ENCODE results near the gene GSAP. TPM values are rescaled to one million over a fixed set of nuclear protein-coding genes. Genes with fewer than 3 reads are reported as not detected.
A peak's percentile ranks its signal among the peaks of the same experiment; 100 is the strongest.
"Not testable (repeated sequence)": the region's sequence is repeated elsewhere in the genome, so short reads cannot be mapped to it uniquely, and the experiment has no call there.

The GSAP gene, protein sequence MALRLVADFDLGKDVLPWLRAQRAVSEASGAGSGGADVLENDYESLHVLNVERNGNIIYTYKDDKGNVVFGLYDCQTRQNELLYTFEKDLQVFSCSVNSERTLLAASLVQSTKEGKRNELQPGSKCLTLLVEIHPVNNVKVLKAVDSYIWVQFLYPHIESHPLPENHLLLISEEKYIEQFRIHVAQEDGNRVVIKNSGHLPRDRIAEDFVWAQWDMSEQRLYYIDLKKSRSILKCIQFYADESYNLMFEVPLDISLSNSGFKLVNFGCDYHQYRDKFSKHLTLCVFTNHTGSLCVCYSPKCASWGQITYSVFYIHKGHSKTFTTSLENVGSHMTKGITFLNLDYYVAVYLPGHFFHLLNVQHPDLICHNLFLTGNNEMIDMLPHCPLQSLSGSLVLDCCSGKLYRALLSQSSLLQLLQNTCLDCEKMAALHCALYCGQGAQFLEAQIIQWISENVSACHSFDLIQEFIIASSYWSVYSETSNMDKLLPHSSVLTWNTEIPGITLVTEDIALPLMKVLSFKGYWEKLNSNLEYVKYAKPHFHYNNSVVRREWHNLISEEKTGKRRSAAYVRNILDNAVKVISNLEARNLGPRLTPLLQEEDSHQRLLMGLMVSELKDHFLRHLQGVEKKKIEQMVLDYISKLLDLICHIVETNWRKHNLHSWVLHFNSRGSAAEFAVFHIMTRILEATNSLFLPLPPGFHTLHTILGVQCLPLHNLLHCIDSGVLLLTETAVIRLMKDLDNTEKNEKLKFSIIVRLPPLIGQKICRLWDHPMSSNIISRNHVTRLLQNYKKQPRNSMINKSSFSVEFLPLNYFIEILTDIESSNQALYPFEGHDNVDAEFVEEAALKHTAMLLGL
- total RNA-seq = 10 to 100 TPM; 22.0 to 28.9 TPM
- 14.7 to 31.0 reads per million in 2 donors for total RNA-seq

DNA sequence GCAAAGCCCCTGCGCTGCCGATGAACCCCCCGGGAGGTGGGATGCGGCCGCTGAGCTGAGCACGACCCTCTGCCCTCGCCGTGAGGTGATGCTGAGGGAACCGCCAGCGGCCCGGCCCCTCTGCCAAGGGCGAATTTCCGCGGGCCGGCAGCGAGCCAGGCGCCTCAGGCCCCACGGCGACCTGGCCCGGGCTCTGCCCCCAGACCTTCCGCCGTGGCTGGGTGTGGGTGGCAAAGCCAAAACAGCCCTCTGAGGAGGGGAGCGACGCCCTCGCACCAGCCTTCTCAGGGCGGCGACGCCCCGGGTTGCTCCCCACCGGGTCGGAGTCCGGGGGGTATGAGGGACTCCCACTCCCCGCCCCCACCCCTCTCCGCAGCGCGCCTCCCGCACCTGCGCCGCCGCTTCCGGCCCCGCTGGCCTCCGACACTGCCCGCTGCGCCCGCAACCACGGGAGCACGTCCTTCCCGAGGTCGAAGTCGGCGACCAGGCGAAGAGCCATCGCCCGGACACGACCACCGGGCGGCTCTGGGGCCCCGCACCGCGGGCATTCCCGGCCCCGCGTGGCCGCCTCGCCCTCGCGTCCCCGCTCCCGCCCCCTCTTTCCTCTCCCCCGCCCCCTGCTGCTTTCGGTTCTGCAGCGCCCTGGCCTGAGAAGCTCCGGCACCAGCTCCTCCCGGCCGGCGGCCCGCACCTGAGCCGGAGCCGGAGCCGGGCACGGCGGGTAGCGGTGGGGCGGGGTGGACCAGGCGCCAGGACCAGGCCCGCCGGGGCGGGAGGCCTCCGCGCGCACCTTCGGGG, at the start of gene GSAP:
GSAP (minus strand) TSS at position 527 of the 798 bp plus-strand sequence; CDS start at position 499, 28 bp downstream.
- Mint-ChIP-seq H3K27ac (peak within 1 kb of the TSS; percentile 29), H3K4me1 (peaks cover 11% of the 10 kb centered on the region), H3K36me3 (ENCODE audit: low read depth) (no peaks in the 10 kb centered on the region), H3K27me3 (no peaks in the 10 kb centered on the region), H3K4me3 (peak within 1 kb of the TSS; percentile 80)
- DNase-seq (peak; percentile 15 to 36 (median 25)), ATAC-seq (peak; percentile 75)
- no peaks in the 10 kb centered on the region for H3K9me3 ChIP-seq (ENCODE audit: control insufficient read depth, low read length, poor library complexity, severe bottlenecking)

DNA sequence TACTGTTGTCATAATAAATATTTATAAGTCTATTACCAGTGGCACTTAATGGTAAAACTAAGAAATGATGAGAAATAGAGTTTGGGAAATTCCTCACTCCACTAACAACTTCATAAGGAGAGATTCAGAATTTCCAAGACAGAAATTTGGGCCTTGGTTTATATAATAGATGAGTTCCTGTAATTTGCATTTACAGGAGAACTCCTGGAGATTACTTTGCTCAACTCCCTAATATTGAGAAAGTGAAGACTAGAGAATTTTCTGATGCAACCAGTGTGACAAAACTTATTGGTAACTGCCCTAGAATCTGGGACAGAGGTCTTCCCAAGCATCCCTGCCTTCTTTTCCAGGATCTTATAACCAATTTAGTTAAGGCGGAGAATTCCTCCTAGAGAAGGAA, 49.1 kb upstream of the GSAP start:
- H3K9me3 ChIP-seq (ENCODE audit: control insufficient read depth, low read length, poor library complexity, severe bottlenecking) = no peaks in the 10 kb centered on the region
- ATAC-seq (no peak), DNase-seq (no peak)
- H3K36me3 Mint-ChIP-seq (ENCODE audit: low read depth) = no peaks in the 10 kb centered on the region
- no peak overlapping the region for H3K27ac Mint-ChIP-seq
- peaks cover 4% of the 10 kb centered on the region for H3K4me1 Mint-ChIP-seq
- no peaks in the 10 kb centered on the region for H3K27me3 Mint-ChIP-seq
- no peak overlapping the region for H3K4me3 Mint-ChIP-seq

DNA sequence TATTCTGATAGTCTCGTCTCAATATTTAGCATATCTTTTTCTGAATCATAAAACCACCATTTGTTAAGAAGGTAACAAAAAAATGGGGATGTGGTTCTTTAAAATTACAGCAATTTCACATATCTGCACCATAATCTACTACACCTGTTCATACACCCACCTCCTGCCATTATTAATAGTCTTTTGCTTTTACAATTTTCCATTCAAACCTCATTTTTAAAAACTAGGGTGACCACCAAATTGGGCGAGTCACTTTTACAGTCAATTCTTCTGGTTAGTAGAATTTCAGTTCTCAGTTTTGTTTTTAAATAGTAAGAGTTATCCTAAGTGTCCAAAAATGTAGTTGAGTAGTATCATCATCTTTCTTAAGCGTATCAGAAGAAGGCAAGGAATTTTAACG, 48.4 kb upstream of the GSAP start:
- Mint-ChIP-seq H3K4me3 (no peak overlapping the region), H3K27ac (no peak overlapping the region), H3K36me3 (ENCODE audit: low read depth) (no peaks in the 10 kb centered on the region)

DNA sequence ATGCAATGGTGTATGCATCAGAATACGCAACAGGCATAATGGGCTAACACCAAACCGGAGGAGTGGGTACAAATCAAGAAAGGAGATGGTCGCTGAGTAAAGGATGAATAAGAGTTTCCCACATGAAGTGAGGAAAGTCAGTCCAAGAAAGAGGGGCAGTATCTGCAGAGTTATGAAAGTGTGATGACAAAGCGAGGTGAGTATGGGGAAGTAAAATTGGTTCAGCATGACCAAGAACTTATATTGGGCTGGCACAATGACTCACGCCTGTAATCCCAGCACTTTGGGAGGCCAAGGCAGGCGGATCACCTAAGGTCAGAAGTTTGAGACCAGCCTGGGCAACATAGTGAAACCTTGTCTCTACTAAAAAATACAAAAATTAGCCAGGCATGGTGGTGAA, 47.5 kb upstream of the GSAP start:
- not testable (repeated sequence) for H3K27me3 Mint-ChIP-seq; H3K36me3 Mint-ChIP-seq (ENCODE audit: low read depth); DNase-seq; H3K4me3 Mint-ChIP-seq; H3K9me3 ChIP-seq (ENCODE audit: control insufficient read depth, low read length, poor library complexity, severe bottlenecking); ATAC-seq; H3K27ac Mint-ChIP-seq; H3K4me1 Mint-ChIP-seq

More for the DNA sequence above, 48.4 kb upstream of the GSAP start:
- Mint-ChIP-seq H3K27me3 (no peaks in the 10 kb centered on the region), H3K4me1 (peaks cover 4% of the 10 kb centered on the region)
- ATAC-seq = no peak
- DNase-seq = no peak
- H3K9me3 ChIP-seq (ENCODE audit: control insufficient read depth, low read length, poor library complexity, severe bottlenecking) = no peaks in the 10 kb centered on the region

DNA sequence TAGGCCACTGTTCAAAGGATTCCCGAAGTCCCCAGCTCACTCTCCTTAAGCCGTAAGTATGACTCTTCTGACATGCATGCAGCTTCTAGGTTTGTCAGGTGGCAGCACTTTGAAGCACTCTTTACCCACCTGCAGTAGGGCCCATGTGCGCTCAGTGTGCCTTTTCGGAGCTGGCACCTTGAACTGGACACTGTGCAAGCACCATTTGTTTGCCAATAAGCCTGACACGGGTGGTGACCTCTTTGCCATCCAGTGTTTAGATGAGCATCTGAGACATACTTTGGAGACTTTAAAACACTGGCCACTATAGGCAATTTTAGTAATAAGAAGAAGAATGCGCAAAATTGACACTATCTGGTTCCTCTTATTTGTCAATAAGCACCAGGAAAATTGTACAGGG, 45.7 kb upstream of the GSAP start:
- Mint-ChIP-seq H3K27me3 (no peaks in the 10 kb centered on the region), H3K36me3 (ENCODE audit: low read depth) (no peaks in the 10 kb centered on the region), H3K4me1 (peaks cover 5% of the 10 kb centered on the region), H3K27ac (no peak overlapping the region), H3K4me3 (no peak overlapping the region)
- no peaks in the 10 kb centered on the region for H3K9me3 ChIP-seq (ENCODE audit: control insufficient read depth, low read length, poor library complexity, severe bottlenecking)
- ATAC-seq (no peak), DNase-seq (no peak)

DNA sequence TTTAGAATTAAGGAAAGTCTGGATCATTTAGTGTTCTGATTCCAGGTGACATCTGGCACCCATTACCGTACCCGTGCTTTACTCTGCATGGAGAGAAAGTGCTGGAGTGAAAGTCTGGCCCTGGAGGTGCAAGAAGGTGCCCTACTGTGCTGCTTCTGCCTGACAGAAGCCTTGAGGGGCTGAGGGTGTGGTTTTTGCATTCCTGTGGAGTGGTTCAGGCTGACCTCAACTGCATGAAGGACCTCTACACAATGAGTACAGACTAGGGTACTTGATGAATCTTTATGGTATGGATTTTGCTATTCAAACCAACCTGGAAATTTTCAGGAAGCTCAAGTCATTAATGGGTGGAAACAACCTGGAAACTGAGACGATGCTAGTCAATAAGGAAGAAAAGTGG, 45.1 kb upstream of the GSAP start:
- H3K4me1 Mint-ChIP-seq = peaks cover 5% of the 10 kb centered on the region
- no peak for DNase-seq
- no peak overlapping the region for H3K4me3 Mint-ChIP-seq
- H3K27ac Mint-ChIP-seq = no peak overlapping the region
- no peaks in the 10 kb centered on the region for H3K27me3 Mint-ChIP-seq
- no peak for ATAC-seq
- H3K36me3 Mint-ChIP-seq (ENCODE audit: low read depth) = no peaks in the 10 kb centered on the region
- H3K9me3 ChIP-seq (ENCODE audit: control insufficient read depth, low read length, poor library complexity, severe bottlenecking) = no peaks in the 10 kb centered on the region

DNA sequence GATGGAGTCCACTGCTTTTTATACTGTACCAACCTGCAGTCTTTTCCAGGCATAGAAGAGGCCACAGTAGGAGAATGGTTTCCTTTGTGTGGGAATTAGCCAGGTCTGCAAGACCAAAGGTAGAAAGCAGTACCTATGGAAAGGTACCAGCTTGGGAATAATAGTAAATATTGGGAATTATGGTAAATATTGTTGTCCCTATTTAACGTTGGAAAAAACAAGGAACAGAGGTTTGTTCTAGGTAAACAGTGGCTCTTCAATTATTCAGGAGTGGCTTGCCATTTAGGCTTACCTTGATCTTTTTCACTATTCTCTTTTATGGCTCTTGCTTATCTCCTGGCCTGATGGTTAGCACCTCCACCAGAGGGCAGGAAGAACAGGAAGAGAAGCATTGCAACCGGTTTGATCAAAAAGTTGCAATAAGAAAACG, 43.9 kb upstream of the GSAP start:
- Mint-ChIP-seq H3K27me3 (no peaks in the 10 kb centered on the region), H3K4me3 (no peak overlapping the region), H3K4me1 (peaks cover 5% of the 10 kb centered on the region), H3K27ac (no peak overlapping the region), H3K36me3 (ENCODE audit: low read depth) (no peaks in the 10 kb centered on the region)
- no peaks in the 10 kb centered on the region for H3K9me3 ChIP-seq (ENCODE audit: control insufficient read depth, low read length, poor library complexity, severe bottlenecking)
- DNase-seq (no peak), ATAC-seq (no peak)

DNA sequence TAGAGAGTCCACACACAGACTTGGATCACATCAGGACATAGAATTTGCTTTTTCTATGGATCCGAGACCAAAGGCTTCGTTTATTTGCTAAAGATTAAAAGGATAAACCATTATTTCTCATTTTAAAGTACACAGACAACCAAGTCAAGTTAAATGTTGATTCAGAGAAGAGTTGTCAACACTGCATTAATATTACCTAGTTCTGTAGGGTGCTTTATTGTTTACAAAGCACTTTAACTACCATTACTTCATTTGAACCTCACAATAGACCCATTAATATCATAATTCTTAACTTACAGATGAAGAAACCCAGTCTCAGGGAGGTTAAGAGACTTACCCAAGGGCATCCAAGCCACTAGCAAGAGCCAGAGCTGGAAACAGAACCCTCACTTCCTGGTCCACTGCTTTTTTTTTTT, 43.2 kb upstream of the GSAP start:
- DNase-seq = no peak
- Mint-ChIP-seq H3K4me1 (peaks cover 5% of the 10 kb centered on the region), H3K27me3 (no peaks in the 10 kb centered on the region), H3K4me3 (no peak overlapping the region), H3K36me3 (ENCODE audit: low read depth) (no peaks in the 10 kb centered on the region), H3K27ac (no peak overlapping the region)
- ATAC-seq = no peak
- H3K9me3 ChIP-seq (ENCODE audit: control insufficient read depth, low read length, poor library complexity, severe bottlenecking) = no peaks in the 10 kb centered on the region

DNA sequence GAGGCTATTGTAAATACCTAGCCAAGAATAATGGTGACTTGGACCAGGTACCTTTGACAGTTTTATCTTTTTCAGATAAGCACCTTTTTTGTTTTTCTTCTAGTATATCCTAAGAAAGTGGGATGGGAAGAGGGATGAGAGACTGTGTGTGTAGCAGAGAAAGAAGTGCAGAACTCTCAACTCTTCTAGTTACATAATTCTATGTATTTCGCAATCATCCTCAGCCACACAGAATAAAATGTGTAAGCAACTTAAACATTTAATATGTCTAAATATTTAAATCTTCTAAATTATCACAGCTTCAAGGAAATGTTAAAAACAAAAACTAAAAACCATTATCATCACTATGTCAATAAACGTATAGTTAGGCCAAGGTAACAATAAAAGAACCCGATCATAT, 42.6 kb upstream of the GSAP start:
- H3K27ac Mint-ChIP-seq = no peak overlapping the region

DNA sequence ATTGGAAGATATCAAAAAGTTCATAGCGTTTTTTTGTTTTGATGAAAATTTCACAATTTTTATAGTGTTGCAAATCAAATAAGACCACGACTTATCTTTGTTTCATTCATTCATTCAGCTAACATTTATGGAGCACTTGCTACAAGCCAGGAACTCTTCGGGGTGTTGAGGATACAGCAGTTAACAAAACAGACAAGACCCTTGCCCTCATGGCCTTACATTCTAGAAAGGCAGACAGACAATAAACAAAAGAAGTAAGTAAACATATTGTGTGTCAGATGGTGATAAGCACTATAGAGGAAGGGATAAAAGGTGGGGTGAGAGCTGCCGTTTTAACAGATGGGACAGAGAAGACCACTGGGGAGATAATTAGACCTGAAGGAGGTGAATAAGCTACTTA, 41.6 kb upstream of the GSAP start:
- ATAC-seq = no peak
- Mint-ChIP-seq H3K4me1 (peaks cover 6% of the 10 kb centered on the region), H3K4me3 (no peak overlapping the region), H3K27me3 (peaks cover 8% of the 10 kb centered on the region), H3K27ac (no peak overlapping the region), H3K36me3 (ENCODE audit: low read depth) (peaks cover 2% of the 10 kb centered on the region)
- no peak for DNase-seq
- no peaks in the 10 kb centered on the region for H3K9me3 ChIP-seq (ENCODE audit: control insufficient read depth, low read length, poor library complexity, severe bottlenecking)

More for the DNA sequence above, 42.6 kb upstream of the GSAP start:
- Mint-ChIP-seq H3K4me3 (no peak overlapping the region), H3K36me3 (ENCODE audit: low read depth) (no peaks in the 10 kb centered on the region), H3K27me3 (peaks cover 3% of the 10 kb centered on the region), H3K4me1 (peaks cover 6% of the 10 kb centered on the region)
- DNase-seq (no peak), ATAC-seq (no peak)
- no peaks in the 10 kb centered on the region for H3K9me3 ChIP-seq (ENCODE audit: control insufficient read depth, low read length, poor library complexity, severe bottlenecking)

DNA sequence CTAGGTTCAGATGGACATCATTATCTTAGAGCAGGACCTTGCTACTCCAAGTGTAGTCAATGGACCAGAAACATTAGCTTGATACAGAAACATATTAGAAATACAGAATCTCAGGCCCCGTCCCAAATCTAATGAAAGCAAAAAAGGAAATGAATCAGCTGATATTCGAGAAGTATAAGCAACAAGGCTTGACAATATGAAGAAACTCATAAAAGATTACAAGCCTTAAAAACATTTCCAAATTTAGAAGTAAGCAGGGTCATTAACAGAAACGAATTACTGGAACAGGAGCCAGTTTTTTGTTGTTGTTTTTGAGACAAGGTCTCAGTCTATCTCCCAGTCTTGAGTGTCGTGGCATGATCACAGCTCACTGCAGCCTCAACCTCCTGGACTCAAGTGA, 40.5 kb upstream of the GSAP start:
- peaks cover 6% of the 10 kb centered on the region for H3K4me1 Mint-ChIP-seq
- no peak overlapping the region for H3K27ac Mint-ChIP-seq
- ATAC-seq (no peak), DNase-seq (no peak)
- no peaks in the 10 kb centered on the region for H3K9me3 ChIP-seq (ENCODE audit: control insufficient read depth, low read length, poor library complexity, severe bottlenecking)
- H3K4me3 Mint-ChIP-seq = no peak overlapping the region
- H3K27me3 Mint-ChIP-seq = peaks cover 8% of the 10 kb centered on the region
- H3K36me3 Mint-ChIP-seq (ENCODE audit: low read depth) = peaks cover 2% of the 10 kb centered on the region

DNA sequence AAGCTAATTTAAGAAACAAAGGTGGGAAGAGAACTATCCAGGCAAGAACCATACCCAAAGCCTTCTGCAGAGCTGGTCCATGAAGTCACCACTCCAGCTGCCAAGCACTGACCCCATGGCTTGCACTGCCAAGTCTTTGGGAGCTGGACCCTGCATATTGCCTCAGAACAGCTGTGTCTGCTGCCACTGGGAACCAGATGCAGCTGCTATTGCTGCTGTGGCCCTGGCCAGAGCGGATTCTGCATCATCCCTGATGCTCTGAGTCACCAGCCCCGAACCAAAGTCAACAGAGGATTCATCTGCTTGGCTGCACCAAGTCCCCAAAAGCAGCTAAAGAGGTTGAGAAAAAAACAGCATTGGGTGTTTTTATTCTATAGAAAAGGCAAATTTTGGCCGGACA, 39.2 kb upstream of the GSAP start:
- no peak overlapping the region for H3K4me3 Mint-ChIP-seq
- DNase-seq = no peak
- no peak for ATAC-seq
- peaks cover 12% of the 10 kb centered on the region for H3K27me3 Mint-ChIP-seq
- H3K27ac Mint-ChIP-seq = no peak overlapping the region
- H3K9me3 ChIP-seq (ENCODE audit: control insufficient read depth, low read length, poor library complexity, severe bottlenecking) = no peaks in the 10 kb centered on the region
- peaks cover 2% of the 10 kb centered on the region for H3K36me3 Mint-ChIP-seq (ENCODE audit: low read depth)
- H3K4me1 Mint-ChIP-seq = peaks cover 6% of the 10 kb centered on the region

DNA sequence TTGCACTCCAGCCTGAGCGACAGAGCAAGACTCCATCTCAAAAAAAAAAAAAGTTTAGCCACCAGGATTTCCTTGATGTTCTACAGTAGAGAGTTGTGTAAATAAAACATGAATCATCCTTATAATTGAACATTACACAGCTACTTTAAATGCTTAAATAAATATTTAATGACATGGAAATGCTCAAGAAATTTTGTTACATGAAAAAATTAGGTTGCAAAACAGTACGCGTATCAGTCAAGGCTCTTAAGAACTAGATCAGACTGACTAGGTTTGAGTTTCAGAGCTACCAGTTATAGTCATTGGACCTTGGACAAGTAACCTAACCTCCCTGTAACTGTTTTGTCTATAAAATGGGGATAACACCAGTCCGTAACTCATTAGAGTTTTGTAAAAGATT, 38.7 kb upstream of the GSAP start:
- Mint-ChIP-seq H3K27me3 (peaks cover 12% of the 10 kb centered on the region), H3K4me3 (no peak overlapping the region), H3K4me1 (peaks cover 8% of the 10 kb centered on the region), H3K36me3 (ENCODE audit: low read depth) (peaks cover 2% of the 10 kb centered on the region), H3K27ac (no peak overlapping the region)
- DNase-seq (no peak), ATAC-seq (no peak)
- H3K9me3 ChIP-seq (ENCODE audit: control insufficient read depth, low read length, poor library complexity, severe bottlenecking) = no peaks in the 10 kb centered on the region
